A549 (cell line): ENCODE results near the gene PHKB.

ENCODE experiments used
- ATOH8 ChIP-seq: fragments of 250-450 bp; sonication (Bioruptor Pico); IDR thresholded peaks from 2 replicates; pipeline ENCODE4 v1.5.0; 2020; ENCODE audit warnings: low read depth, mild to moderate bottlenecking, moderate library complexity
- CTCF ChIP-seq: fragments of >200 bp; sonication (Bioruptor Twin); formaldehyde crosslinking; IDR thresholded peaks from 3 replicates; pipeline ENCODE4 v1.5.1; 2016
- EP300 ChIP-seq, 2 experiments: fragments of >200 bp; sonication (Bioruptor Twin); formaldehyde crosslinking; IDR thresholded peaks; 2 replicates in 1 of 2; 3 replicates in 1 of 2; pipeline ENCODE4 v1.6.1; 2016 to 2017
- MAX ChIP-seq: IDR thresholded peaks from 2 replicates; pipeline ENCODE4 v1.6.1; 2012
- PHF8 ChIP-seq: fragments of 200-600 bp; sonication (generic); IDR thresholded peaks from 2 replicates; pipeline ENCODE4 v1.6.1; 2016; ENCODE audit warnings: low read depth, mild to moderate bottlenecking, antibody characterized with exemption, moderate library complexity, borderline replicate concordance
- RFX5 ChIP-seq: fragments of 450-650 bp; IDR thresholded peaks from 2 replicates; pipeline ENCODE4 v1.7.1; 2014; ENCODE audit warnings: antibody characterized with exemption, mild to moderate bottlenecking, moderate library complexity
- SREBF2 ChIP-seq: fragments of 450-650 bp; IDR thresholded peaks from 2 replicates; pipeline ENCODE4 v1.6.1; 2014; ENCODE audit warnings: mild to moderate bottlenecking, moderate library complexity
- TP53 ChIP-seq: fragments of 250-450 bp; sonication (Bioruptor Pico); IDR thresholded peaks from 2 replicates; pipeline ENCODE4 v1.5.0; 2021; ENCODE audit warnings: mild to moderate bottlenecking, moderate library complexity

GRCh38 chr16:47750371-47750770, 289.2 kb downstream of the PHKB start:
- TF ChIP-seq ATOH8 (no peak), CTCF (no peak), SREBF2 (no peak), TP53 (CRISPR knock-in tag) (no peak), PHF8 (no peak), MAX (no peak), RFX5 (no peak), EP300 (IDR thresholded peaks at IDR 0.05) (no peak)
